Measurements from ENCODE around the gene GNAL. TPM values are rescaled to one million over a fixed set of nuclear protein-coding genes. Genes with fewer than 3 reads are reported as not detected.

GNAL gene
- total RNA-seq, 4 donors from 2014 or later, result 22.8 to 30.4 (median 26.5) TPM

DNA sequence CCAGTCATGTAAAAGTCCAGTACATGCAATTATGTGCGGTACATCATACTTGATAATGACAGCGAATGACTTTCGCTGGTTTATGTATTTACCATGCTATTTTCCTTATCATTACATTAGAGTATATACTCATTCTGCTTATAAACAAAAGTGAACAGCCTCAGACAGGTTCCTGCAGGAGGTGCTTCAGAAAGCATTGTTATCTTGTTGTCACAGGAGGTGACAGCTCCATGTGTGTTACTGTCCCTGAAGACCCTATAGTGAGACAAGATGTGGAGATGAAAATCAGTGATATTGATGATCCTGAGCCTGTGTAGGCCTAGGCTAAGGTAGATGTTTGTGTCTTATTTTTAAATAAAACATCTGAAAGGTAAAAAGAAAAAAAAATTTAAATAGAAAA lies 234.4 kb downstream of the GNAL start:
- Histone ChIP-seq H3K36me3 (no peaks in the 10 kb centered on the region), H3K4me3 (replicated peaks in 1 of 3) (no peak overlapping the region), H3K27me3 (no peaks in the 10 kb centered on the region), H3K4me1 (peaks cover 3 to 11% of the 10 kb centered on the region in 2 donors), H3K27ac (no peak overlapping the region), H3K9me3 (no peaks in the 10 kb centered on the region)
- intact Hi-C loops (cut with DNase I), result no loop called here
- TF ChIP-seq, protein P1, sequence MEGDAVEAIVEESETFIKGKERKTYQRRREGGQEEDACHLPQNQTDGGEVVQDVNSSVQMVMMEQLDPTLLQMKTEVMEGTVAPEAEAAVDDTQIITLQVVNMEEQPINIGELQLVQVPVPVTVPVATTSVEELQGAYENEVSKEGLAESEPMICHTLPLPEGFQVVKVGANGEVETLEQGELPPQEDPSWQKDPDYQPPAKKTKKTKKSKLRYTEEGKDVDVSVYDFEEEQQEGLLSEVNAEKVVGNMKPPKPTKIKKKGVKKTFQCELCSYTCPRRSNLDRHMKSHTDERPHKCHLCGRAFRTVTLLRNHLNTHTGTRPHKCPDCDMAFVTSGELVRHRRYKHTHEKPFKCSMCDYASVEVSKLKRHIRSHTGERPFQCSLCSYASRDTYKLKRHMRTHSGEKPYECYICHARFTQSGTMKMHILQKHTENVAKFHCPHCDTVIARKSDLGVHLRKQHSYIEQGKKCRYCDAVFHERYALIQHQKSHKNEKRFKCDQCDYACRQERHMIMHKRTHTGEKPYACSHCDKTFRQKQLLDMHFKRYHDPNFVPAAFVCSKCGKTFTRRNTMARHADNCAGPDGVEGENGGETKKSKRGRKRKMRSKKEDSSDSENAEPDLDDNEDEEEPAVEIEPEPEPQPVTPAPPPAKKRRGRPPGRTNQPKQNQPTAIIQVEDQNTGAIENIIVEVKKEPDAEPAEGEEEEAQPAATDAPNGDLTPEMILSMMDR (IDR thresholded peaks at IDR 0.05), result no peak
- TF ChIP-seq POLR2A (IDR thresholded peaks at IDR 0.05), result no peak
- DNase-seq, result no peak
- 66 to 97% methylated on average over 3 of the region's 3 CpGs for WGBS, 2 donors

DNA sequence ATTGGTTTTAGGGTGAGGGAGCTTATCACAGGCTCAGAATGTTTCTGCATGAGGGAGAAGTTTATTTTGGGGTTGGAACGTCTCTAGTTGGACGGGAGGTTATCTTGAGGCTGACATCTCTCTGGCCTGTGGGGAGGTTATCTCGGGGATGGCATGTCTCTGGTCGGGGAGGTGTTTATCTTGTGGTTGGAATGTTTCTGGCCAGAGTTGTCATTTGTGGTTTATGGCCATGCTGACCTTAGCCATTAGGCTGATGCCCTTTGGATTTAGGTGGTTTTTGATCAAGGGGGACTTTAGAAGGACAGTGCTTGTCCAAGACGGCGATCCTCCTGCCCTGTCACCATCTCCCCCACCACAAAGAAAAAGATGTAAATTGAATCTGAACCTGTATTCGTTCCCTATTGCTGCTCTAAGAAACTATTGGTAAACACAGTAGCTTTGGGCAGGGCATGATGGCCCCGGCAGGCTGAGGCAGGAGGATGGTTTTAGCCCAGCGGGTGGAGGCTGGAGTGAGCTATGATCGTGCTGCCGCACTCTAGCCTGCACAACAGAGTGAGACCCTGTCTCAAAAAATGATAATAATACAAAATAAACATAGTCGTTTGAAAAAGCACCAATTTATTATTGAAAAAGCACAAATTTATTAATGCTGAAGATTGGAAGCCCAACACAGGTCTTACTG lies 236.9 kb downstream of the GNAL start:
- Histone ChIP-seq H3K36me3 (no peaks in the 10 kb centered on the region), H3K4me1 (peaks cover 8 to 24% of the 10 kb centered on the region in 2 donors), H3K27me3 (no peaks in the 10 kb centered on the region), H3K27ac (no peak overlapping the region), H3K4me3 (replicated peaks in 1 of 3) (no peak overlapping the region), H3K9me3 (no peaks in the 10 kb centered on the region)
- no peak for TF ChIP-seq POLR2A (IDR thresholded peaks at IDR 0.05)
- TF ChIP-seq, protein P1 (IDR thresholded peaks at IDR 0.05), result no peak
- DNase-seq, result no peak
- WGBS, 2 donors, result 85 to 86% methylated on average over 11 to 12 of the region's 12 CpGs
- intact Hi-C loops (cut with DNase I), result no loop called here

DNA sequence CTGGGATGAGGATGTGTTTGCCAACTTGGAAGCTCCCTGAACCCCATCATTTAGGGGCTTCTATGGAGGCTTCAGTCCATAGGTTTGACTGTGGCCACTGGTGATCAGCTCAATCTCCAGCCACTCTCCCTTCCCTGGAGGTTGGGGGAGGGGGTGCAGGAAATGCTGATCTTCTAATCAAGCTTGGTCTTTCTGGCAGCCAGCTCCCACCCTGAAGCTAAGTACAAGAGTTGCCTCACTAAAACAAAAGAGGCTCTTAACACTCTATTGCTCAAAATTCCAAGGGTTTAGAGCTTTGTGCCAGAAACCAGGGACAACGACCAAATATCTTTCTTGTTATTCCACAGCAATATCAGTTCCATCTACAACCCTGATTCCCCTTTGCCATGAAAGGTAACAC lies 238.4 kb downstream of the GNAL start:
- Histone ChIP-seq H3K27ac (no peak overlapping the region), H3K9me3 (no peaks in the 10 kb centered on the region), H3K27me3 (no peaks in the 10 kb centered on the region), H3K36me3 (no peaks in the 10 kb centered on the region), H3K4me3 (replicated peaks in 1 of 3) (no peak overlapping the region), H3K4me1 (peaks cover 8 to 25% of the 10 kb centered on the region in 2 donors)
- WGBS, 2 donors, result 0 to 8% methylated on average over 1 of the region's 1 CpG
- TF ChIP-seq, protein P1 (IDR thresholded peaks at IDR 0.05), result no peak
- no peak for TF ChIP-seq POLR2A (IDR thresholded peaks at IDR 0.05)
- DNase-seq, result peak; percentile 63 to 71
- intact Hi-C loops (cut with DNase I), result no loop called here

DNA sequence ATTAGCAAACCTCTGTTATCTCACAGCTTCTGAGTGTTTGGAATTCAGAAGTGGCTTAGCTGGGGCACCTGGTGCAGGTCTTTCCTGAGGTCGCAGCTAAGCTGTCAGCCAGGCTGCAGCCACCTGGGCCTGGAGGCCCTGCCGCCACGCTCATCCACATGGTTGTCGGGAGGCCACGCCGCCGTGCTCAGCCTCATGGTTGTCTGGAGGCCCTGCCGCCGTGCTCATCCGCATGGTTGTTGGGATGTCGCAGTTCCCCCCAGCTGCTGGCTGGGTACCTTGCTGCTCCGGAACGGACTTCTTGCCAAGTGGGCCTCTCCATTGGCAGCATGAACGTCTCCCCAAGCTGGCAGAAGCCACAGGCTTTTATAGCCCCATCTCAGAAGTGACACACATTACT lies 243.3 kb downstream of the GNAL start:
- Histone ChIP-seq H3K4me3 (replicated peaks in 1 of 3) (no peak overlapping the region), H3K27ac (no peak overlapping the region), H3K36me3 (no peaks in the 10 kb centered on the region), H3K4me1 (peaks cover 5 to 20% of the 10 kb centered on the region in 2 donors), H3K9me3 (no peaks in the 10 kb centered on the region), H3K27me3 (no peaks in the 10 kb centered on the region)
- TF ChIP-seq, protein P1 (IDR thresholded peaks at IDR 0.05), result no peak
- no peak for TF ChIP-seq POLR2A (IDR thresholded peaks at IDR 0.05)
- DNase-seq, result no peak
- 92 to 98% methylated on average over 7 to 9 of the region's 14 CpGs for WGBS, 2 donors
- intact Hi-C loops (cut with DNase I), result loop anchor here (10.0 kb wide), 1 partner anchor 198 kb away; no protein-coding TSS in a partner anchor

Small RNA genes within 50 kb of the gene (microRNA-seq; reads per million reads assigned to microRNA genes)
- gene MIR7153, result not detected

Other genes starting within 250 kb of the GNAL start
- not detected for gene SLC35G4, start 79.7 kb upstream of the GNAL start, total RNA-seq
- gene CHMP1B, start 162.1 kb downstream of the GNAL start, total RNA-seq, result 10 to 100 TPM; 75.4 to 99.5 (median 85.9) TPM
- 100 to 1,000 TPM in 1 of 4 donors, 10 to 100 TPM in 3; 50.0 to 111 (median 76.7) TPM for gene MPPE1, start 219.1 kb downstream of the GNAL start, total RNA-seq

All from thyroid gland (tissue), 4 donors.